HCT116 (cell line): Measurements from ENCODE around the gene TRPT1.

Experiments used
- EZH2phosphoT487 ChIP-seq: fragments of 200-600 bp; IDR thresholded peaks from 2 replicates; pipeline ENCODE4 v1.6.1; 2018; ENCODE audit warnings: antibody characterized with exemption, borderline replicate concordance
- FOSL1 ChIP-seq: IDR thresholded peaks from 2 replicates; pipeline ENCODE4 v1.6.1; 2012; ENCODE audit warnings: low read depth
- POLR2AphosphoS5 ChIP-seq: IDR thresholded peaks from 2 replicates; pipeline ENCODE4 v1.6.1; 2011; ENCODE audit warnings: mild to moderate bottlenecking, low read depth, low read length, moderate library complexity
- RAD21 ChIP-seq: IDR thresholded peaks from 2 replicates; pipeline ENCODE4 v1.6.1; 2012; ENCODE audit warnings: low read depth, mild to moderate bottlenecking
- SP1 ChIP-seq: IDR thresholded peaks from 2 replicates; pipeline ENCODE4 v1.6.1; 2012; ENCODE audit warnings: low read depth
- YY1 ChIP-seq: IDR thresholded peaks from 2 replicates; pipeline ENCODE4 v1.6.1; 2011; ENCODE audit warnings: low read length, low read depth, moderate library complexity, mild to moderate bottlenecking; ENCODE audit not compliant: insufficient replicate concordance; ENCODE audit errors: extremely low read depth
- ZFX ChIP-seq: fragments of 450-650 bp; IDR thresholded peaks from 2 replicates; pipeline ENCODE4 v1.6.1; 2017
- TF ChIP-seq, protein P1 (sequence below), 3 experiments: fragments of 200-600 bp in 1 of 3; sonication (generic) in 1 of 3; IDR thresholded peaks in 2 of 3; conservative IDR thresholded peaks in 1 of 3; 2 replicates each; pipeline ENCODE4 v1.5.1; 2012 to 2017; ENCODE audit warnings: low read depth in 2 of 3, low read length in 2 of 3, antibody characterized with exemption in 1 of 3, borderline replicate concordance in 1 of 3, control low read depth in 1 of 3, mild to moderate bottlenecking in 1 of 3, mixed read lengths in 1 of 3, mixed run types in 1 of 3, moderate library complexity in 1 of 3; ENCODE audit not compliant: insufficient read depth in 1 of 3
- TF ChIP-seq, protein P2 (sequence below): IDR thresholded peaks from 2 replicates; pipeline ENCODE4 v1.6.1; 2012

DNA sequence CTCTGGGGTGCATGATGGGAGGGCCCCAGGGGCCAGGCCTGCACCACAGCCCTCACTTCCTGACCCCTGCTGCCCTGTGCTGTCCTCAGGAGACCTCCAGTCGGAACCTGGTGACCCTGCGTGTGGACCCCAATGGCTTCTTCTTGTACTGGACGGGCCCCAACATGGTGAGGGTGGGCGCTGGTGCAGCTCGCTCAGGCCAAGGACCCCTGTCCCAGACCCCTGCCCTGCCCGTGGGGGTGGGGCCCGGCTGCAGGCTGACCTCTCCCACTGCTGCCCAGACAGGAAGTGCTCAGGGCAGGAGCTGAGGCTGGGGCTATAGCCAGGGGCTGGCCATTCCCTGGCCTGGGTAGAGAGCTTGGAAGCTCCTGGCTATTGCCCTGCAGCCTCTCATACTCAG lies 28.3 kb upstream of the TRPT1 start:
- TF ChIP-seq, protein P1, sequence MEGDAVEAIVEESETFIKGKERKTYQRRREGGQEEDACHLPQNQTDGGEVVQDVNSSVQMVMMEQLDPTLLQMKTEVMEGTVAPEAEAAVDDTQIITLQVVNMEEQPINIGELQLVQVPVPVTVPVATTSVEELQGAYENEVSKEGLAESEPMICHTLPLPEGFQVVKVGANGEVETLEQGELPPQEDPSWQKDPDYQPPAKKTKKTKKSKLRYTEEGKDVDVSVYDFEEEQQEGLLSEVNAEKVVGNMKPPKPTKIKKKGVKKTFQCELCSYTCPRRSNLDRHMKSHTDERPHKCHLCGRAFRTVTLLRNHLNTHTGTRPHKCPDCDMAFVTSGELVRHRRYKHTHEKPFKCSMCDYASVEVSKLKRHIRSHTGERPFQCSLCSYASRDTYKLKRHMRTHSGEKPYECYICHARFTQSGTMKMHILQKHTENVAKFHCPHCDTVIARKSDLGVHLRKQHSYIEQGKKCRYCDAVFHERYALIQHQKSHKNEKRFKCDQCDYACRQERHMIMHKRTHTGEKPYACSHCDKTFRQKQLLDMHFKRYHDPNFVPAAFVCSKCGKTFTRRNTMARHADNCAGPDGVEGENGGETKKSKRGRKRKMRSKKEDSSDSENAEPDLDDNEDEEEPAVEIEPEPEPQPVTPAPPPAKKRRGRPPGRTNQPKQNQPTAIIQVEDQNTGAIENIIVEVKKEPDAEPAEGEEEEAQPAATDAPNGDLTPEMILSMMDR (IDR thresholded peaks at IDR 0.05 in 2 of 3, conservative IDR thresholded peaks at IDR 0.05 in 1 of 3; ENCODE audit: borderline replicate concordance in 1 of 3, insufficient read depth in 1 of 3, low read depth in 2 of 3, low read length in 2 of 3): no peak
- no peak for TF ChIP-seq ZFX
- TF ChIP-seq FOSL1: no peak
- no peak for TF ChIP-seq SP1
- no peak for TF ChIP-seq EZH2phosphoT487
- no peak for TF ChIP-seq POLR2AphosphoS5
- TF ChIP-seq YY1: no peak
- TF ChIP-seq RAD21: no peak
- TF ChIP-seq, protein P2, sequence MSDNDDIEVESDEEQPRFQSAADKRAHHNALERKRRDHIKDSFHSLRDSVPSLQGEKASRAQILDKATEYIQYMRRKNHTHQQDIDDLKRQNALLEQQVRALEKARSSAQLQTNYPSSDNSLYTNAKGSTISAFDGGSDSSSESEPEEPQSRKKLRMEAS: no peak
